Measurements from ENCODE around the gene DNER. TPM values are rescaled to one million over a fixed set of nuclear protein-coding genes. Genes with fewer than 3 reads are reported as not detected.

Gene DNER
- total RNA-seq, 1 experiment from 2014 or later: 2.9 TPM

- TF ChIP-seq ELF1 (IDR thresholded peaks at IDR 0.05; ENCODE audit: borderline replicate concordance, low read depth) (no peak), SIN3A (IDR thresholded peaks at IDR 0.05; ENCODE audit: low read depth) (no peak), ZNF274 (IDR thresholded peaks at IDR 0.05; ENCODE audit: low read depth, low read length) (no peak), TCF7L2 (IDR thresholded peaks at IDR 0.05; ENCODE audit: borderline replicate concordance, extremely low read depth, insufficient read depth, insufficient read length) (no peak), MAX (IDR thresholded peaks at IDR 0.05) (no peak), POLR2A (IDR thresholded peaks at IDR 0.05; ENCODE audit: borderline replicate concordance, extremely low read depth, insufficient read depth, insufficient read length) (no peak), SP1 (IDR thresholded peaks at IDR 0.05; ENCODE audit: low read depth) (no peak), ATF3 (IDR thresholded peaks at IDR 0.05) (no peak), CEBPB (IDR thresholded peaks at IDR 0.05; ENCODE audit: low read depth) (no peak)
Observed at GRCh38 chr2:229453230-229453629, 261.1 kb downstream of the DNER start (continued).

GRCh38 chr2:229451852-229452251 is 262.5 kb downstream of the DNER start:
- POLR2A ChIA-PET: no interaction called here
- no peak overlapping the region for H3K9ac ChIP-seq (ENCODE audit: low read length)

More at GRCh38 chr2:229451852-229452251, 262.5 kb downstream of the DNER start:
- H3K9me3 ChIP-seq (ENCODE audit: control insufficient read depth in 1 of 2, insufficient read depth in 1 of 2, low read depth in 1 of 2, low read length in 2 of 2): no peaks in the 10 kb centered on the region
- H3K9me2 ChIP-seq (ENCODE audit: insufficient read depth): no peaks in the 10 kb centered on the region
- H3K79me2 ChIP-seq (ENCODE audit: insufficient read depth, low read length): no peaks in the 10 kb centered on the region
- TF ChIP-seq TCF7L2 (IDR thresholded peaks at IDR 0.05; ENCODE audit: borderline replicate concordance, extremely low read depth, insufficient read depth, insufficient read length) (no peak), FOSL1 (IDR thresholded peaks at IDR 0.05; ENCODE audit: low read depth) (no peak), ELF1 (IDR thresholded peaks at IDR 0.05; ENCODE audit: borderline replicate concordance, low read depth) (no peak), CBX3 (IDR thresholded peaks at IDR 0.05; ENCODE audit: low read depth) (no peak), YY1 (IDR thresholded peaks at IDR 0.05; ENCODE audit: extremely low read depth, insufficient replicate concordance, low read depth, low read length) (no peak), ZNF274 (IDR thresholded peaks at IDR 0.05; ENCODE audit: low read depth, low read length) (no peak), ZBTB33 (IDR thresholded peaks at IDR 0.05; ENCODE audit: extremely low read depth, insufficient replicate concordance, low read length) (no peak), REST (IDR thresholded peaks at IDR 0.05; ENCODE audit: low read depth) (no peak), CTCF (IDR thresholded peaks at IDR 0.05 in 2 of 3, conservative IDR thresholded peaks at IDR 0.05 in 1 of 3; ENCODE audit: borderline replicate concordance in 1 of 3, insufficient read depth in 1 of 3, low read depth in 2 of 3, low read length in 2 of 3) (no peak), EGR1 (IDR thresholded peaks at IDR 0.05; ENCODE audit: low read depth) (no peak)
- H3K4me2 ChIP-seq (ENCODE audit: low read length): no peak overlapping the region
- peaks cover 0 to 14% of the 10 kb centered on the region in 2 experiments; a peak in 2 of 4 replicates for H3K4me1 ChIP-seq (ENCODE audit: control insufficient read depth in 1 of 2, insufficient read depth in 2 of 2, low read length in 2 of 2)
- no peaks in the 10 kb centered on the region for H3K27me3 ChIP-seq (ENCODE audit: insufficient read depth, low read length)
- no peak overlapping the region for H3K4me3 ChIP-seq (replicated peaks in 1 of 2; ENCODE audit: low read depth in 1 of 2, low read length in 2 of 2)
- BruUV-seq (replicated peaks): no TSS peak
- H3K27ac ChIP-seq (ENCODE audit: low read depth, low read length): no peak overlapping the region
- intact Hi-C loops (cut with micrococcal nuclease): no loop called here
- H3K36me3 ChIP-seq (ENCODE audit: control insufficient read depth in 1 of 2, insufficient read depth in 2 of 2, low read length in 2 of 2): no peaks in the 10 kb centered on the region
- ChIA-PET RAD21 (ENCODE audit: low non-redundant PET in 1 of 2, low total read pairs in 2 of 2, uncharacterized antibody in 2 of 2, unreplicated experiment in 2 of 2) (no interaction called here), CTCF (no interaction called here)
- DNase-seq (ENCODE audit: low read depth, low spot score) (no peak), ATAC-seq (no peak)
- H2AFZ ChIP-seq (ENCODE audit: low read depth, low read length, poor library complexity, severe bottlenecking): no peak overlapping the region
- H4K20me1 ChIP-seq (ENCODE audit: insufficient read depth): no peaks in the 10 kb centered on the region

All from HCT116 (cell line).